HepG2 (cell line): ENCODE data around the gene ALX3. TPM values are rescaled to one million over a fixed set of nuclear protein-coding genes. Genes with fewer than 3 reads are reported as not detected.

Experiments
- AGO1 ChIP-seq: fragments of 200-400 bp; formaldehyde crosslinking; IDR thresholded peaks from 2 replicates; pipeline ENCODE4 v1.6.1; 2017; ENCODE audit warnings: mild to moderate bottlenecking, low read depth, low read length, moderate library complexity; ENCODE audit not compliant: poor library complexity, severe bottlenecking
- ARHGAP35 ChIP-seq: sonication (generic); formaldehyde crosslinking; IDR thresholded peaks from 2 replicates; pipeline ENCODE4 v1.9.0; 2022; ENCODE audit warnings: mild to moderate bottlenecking, inconsistent platforms, moderate library complexity, missing genetic modification reagents, borderline replicate concordance
- ARNT2 ChIP-seq: sonication (generic); formaldehyde crosslinking; IDR thresholded peaks from 2 replicates; pipeline ENCODE4 v1.8.0; 2022; ENCODE audit warnings: mild to moderate bottlenecking, low read depth, missing genetic modification reagents, moderate library complexity
- ATF5 ChIP-seq: sonication (generic); formaldehyde crosslinking; IDR thresholded peaks from 2 replicates; pipeline ENCODE4 v1.4.0; 2020; ENCODE audit warnings: mild to moderate bottlenecking, low read depth, missing genetic modification reagents
- BHLHE40 ChIP-seq: IDR thresholded peaks from 2 replicates; pipeline ENCODE4 v1.6.1; 2011; ENCODE audit warnings: low read length, improper control_type of control experiment
- CEBPB ChIP-seq: IDR thresholded peaks from 2 replicates; pipeline ENCODE4 v1.6.1; 2011; ENCODE audit warnings: low read depth, low read length, improper control_type of control experiment, borderline replicate concordance
- E2F1 ChIP-seq: sonication (generic); formaldehyde crosslinking; IDR thresholded peaks from 2 replicates; pipeline ENCODE4 v1.5.0; 2020; ENCODE audit warnings: missing genetic modification reagents
- KLF9 ChIP-seq: IDR thresholded peaks from 2 replicates; pipeline ENCODE4 v1.6.1; 2016; ENCODE audit warnings: low read depth
- PHF21A ChIP-seq: sonication (generic); formaldehyde crosslinking; IDR thresholded peaks from 2 replicates; pipeline ENCODE4 v1.5.0; 2020; ENCODE audit warnings: mild to moderate bottlenecking, missing genetic modification reagents
- POGZ ChIP-seq: sonication (generic); formaldehyde crosslinking; IDR thresholded peaks from 2 replicates; pipeline ENCODE4 v1.4.0; 2020; ENCODE audit warnings: mild to moderate bottlenecking, missing genetic modification reagents
- SAP130 ChIP-seq: IDR thresholded peaks from 2 replicates; pipeline ENCODE4 v1.6.1; 2016; ENCODE audit warnings: low read depth
- SIX1 ChIP-seq: sonication (generic); formaldehyde crosslinking; IDR thresholded peaks from 2 replicates; pipeline ENCODE4 v1.4.0; 2020; ENCODE audit warnings: missing genetic modification reagents, borderline replicate concordance
- SP140L ChIP-seq: sonication (generic); formaldehyde crosslinking; IDR thresholded peaks from 2 replicates; pipeline ENCODE4 v1.4.0; 2020; ENCODE audit warnings: missing genetic modification reagents, borderline replicate concordance
- SP4 ChIP-seq: sonication (generic); formaldehyde crosslinking; IDR thresholded peaks from 2 replicates; pipeline ENCODE4 v1.8.1; 2023; ENCODE audit warnings: mild to moderate bottlenecking, missing genetic modification reagents
- SP5 ChIP-seq: IDR thresholded peaks from 2 replicates; pipeline ENCODE4 v1.6.1; 2016; ENCODE audit warnings: low read depth, borderline replicate concordance
- TBX2 ChIP-seq: sonication (generic); formaldehyde crosslinking; IDR thresholded peaks from 2 replicates; pipeline ENCODE4 v1.5.0; 2020; ENCODE audit warnings: missing genetic modification reagents, mild to moderate bottlenecking, borderline replicate concordance
- ZBTB4 ChIP-seq: sonication (generic); formaldehyde crosslinking; IDR thresholded peaks from 2 replicates; pipeline ENCODE4 v1.4.0; 2020; ENCODE audit warnings: missing genetic modification reagents, mild to moderate bottlenecking, borderline replicate concordance
- ZNF326 ChIP-seq: sonication (generic); formaldehyde crosslinking; IDR thresholded peaks from 2 replicates; pipeline ENCODE4 v1.4.0; 2020; ENCODE audit warnings: missing genetic modification reagents, borderline replicate concordance
- ZNF432 ChIP-seq: sonication (generic); formaldehyde crosslinking; IDR thresholded peaks from 2 replicates; pipeline ENCODE4 v1.5.0; 2020; ENCODE audit warnings: missing genetic modification reagents, mild to moderate bottlenecking, borderline replicate concordance
- ZNF446 ChIP-seq: sonication (generic); formaldehyde crosslinking; IDR thresholded peaks from 2 replicates; pipeline ENCODE4 v1.5.0; 2020; ENCODE audit warnings: mild to moderate bottlenecking, missing genetic modification reagents
- ZNF563 ChIP-seq: sonication (generic); formaldehyde crosslinking; IDR thresholded peaks from 2 replicates; pipeline ENCODE4 v1.8.0; 2022; ENCODE audit warnings: mild to moderate bottlenecking, moderate library complexity, missing genetic modification reagents
- ZNF691 ChIP-seq: sonication (generic); formaldehyde crosslinking; IDR thresholded peaks from 2 replicates; pipeline ENCODE4 v1.4.0; 2020; ENCODE audit warnings: missing genetic modification reagents, low read depth, mild to moderate bottlenecking, borderline replicate concordance
- polyA plus RNA-seq, 8 experiments: library from polyadenylated mRNA; depleted of rRNA in 3 of 8; stranded (reverse) in 7 of 8; unstranded in 1 of 8; fragments of >200 nt; fragmentation: Illumina TruSeq in 4 of 8; extraction: Trizol in 4 of 8; gene quantifications; 2 replicates each; pipeline versions ENCODE4 v1.2.1 to v1.2.3, GENCODE V29; 2011 to 2016; ENCODE audit warnings: low read depth in 4 of 8, missing spikeins in 1 of 8, mixed read lengths in 1 of 8; ENCODE audit not compliant: insufficient read depth in 1 of 8
- total RNA-seq, 5 experiments: library from RNA; depleted of rRNA; stranded (reverse); fragments of >200 nt; fragmentation: Illumina TruSeq; extraction: Trizol; gene quantifications; 2 replicates each; pipeline ENCODE4 v1.2.3, GENCODE V29; 2016; ENCODE audit warnings: low read depth in 1 of 5

ALX3 gene
- total and polyA plus RNA-seq, 2 of the 13 experiments (the other 11 are each of a cell fraction or from before 2014, with no cell fraction given) = not detected

GRCh38 chr1:110034451-110035235 lies 35.8 kb downstream of the ALX3 start, which contains the start of gene STRIP1 (continued):
- no peak for TF ChIP-seq ZNF326 (CRISPR knock-in tag)
- TF ChIP-seq PHF21A (CRISPR knock-in tag) = peak; percentile 65; the same call in 1 of the 2 replicates
- no peak for TF ChIP-seq ZNF691
- TF ChIP-seq ZNF432 (CRISPR knock-in tag) = no peak
- TF ChIP-seq TBX2 (CRISPR knock-in tag) = peak; percentile 44; the same call in 1 of the 2 replicates
- peak; percentile 85; the same call in 1 of the 2 replicates for TF ChIP-seq KLF9
- peak; percentile 35; the same call in 1 of the 2 replicates for TF ChIP-seq ARNT2
- peak; percentile 76; the same call in 1 of the 2 replicates for TF ChIP-seq SP140L
- peak; percentile 88 for TF ChIP-seq ZNF563 (CRISPR knock-in tag)
- no peak for TF ChIP-seq AGO1
- TF ChIP-seq CEBPB = peak; percentile 87; the same call in 1 of the 2 replicates
- no peak for TF ChIP-seq BHLHE40
- TF ChIP-seq POGZ = no peak
- TF ChIP-seq ATF5 = no peak
- TF ChIP-seq ARHGAP35 (CRISPR knock-in tag) = no peak
- TF ChIP-seq SP4 (CRISPR knock-in tag) = 0 out of 2 replicates have a peak, but pooled peaks have one; percentile 36
- no peak for TF ChIP-seq SIX1 (CRISPR knock-in tag)
- 0 out of 2 replicates have a peak, but pooled peaks have one; percentile 49 for TF ChIP-seq SP5
- peak; percentile 88; the same call in 1 of the 2 replicates for TF ChIP-seq ZNF446 (CRISPR knock-in tag)
- peak; percentile 77 for TF ChIP-seq SAP130 (CRISPR knock-in tag)
- TF ChIP-seq E2F1 (CRISPR knock-in tag) = no peak
- TF ChIP-seq ZBTB4 = no peak
